Measurements from ENCODE around the gene GNG10.

Gene GNG10

DNA sequence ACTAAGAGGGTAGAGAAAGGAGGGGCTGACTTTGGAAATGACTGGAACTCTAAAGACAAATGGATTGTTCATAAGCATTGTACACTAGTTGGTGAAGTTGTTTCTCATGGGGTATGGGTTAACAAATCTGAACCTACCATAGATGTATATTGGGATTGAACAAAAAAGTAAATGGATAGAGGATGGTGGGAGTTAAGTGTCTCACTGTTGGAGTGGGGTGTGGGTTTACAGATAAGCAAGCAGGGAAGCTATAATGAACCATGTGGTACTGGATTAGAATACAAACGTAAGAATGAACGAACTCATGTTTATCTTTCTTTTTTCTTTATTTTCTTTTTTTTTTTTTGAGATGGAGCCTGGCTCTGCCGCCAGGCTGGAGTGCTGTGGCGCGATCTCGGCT, 17.8 kb downstream of the GNG10 start:
- peaks cover 4 to 10% of the 10 kb centered on the region in 2 experiments for H3K36me3 ChIP-seq (ENCODE audit: control insufficient read depth in 1 of 2, insufficient read depth in 2 of 2, low read length in 2 of 2)
- H4K8ac ChIP-seq (ENCODE audit: low read depth, low read length) = no peak overlapping the region
- H4K12ac ChIP-seq (ENCODE audit: low read depth, low read length) = no peak overlapping the region
- no peak overlapping the region for H3K14ac ChIP-seq (ENCODE audit: low read length)
- no peak overlapping the region for H3K23ac ChIP-seq (ENCODE audit: low read length)
- H3K27me3 ChIP-seq (ENCODE audit: insufficient read depth, low read length) = no peaks in the 10 kb centered on the region
- no peak for DNase-seq
- WGBS (ENCODE audit: extremely low coverage, insufficient coverage, insufficient read length) = no CpG with 5 or more reads among the region's 6 CpGs
- H2BK12ac ChIP-seq (ENCODE audit: low read length) = no peak overlapping the region
- no peak overlapping the region for H3K9ac ChIP-seq (ENCODE audit: low read length)
- H3K79me1 ChIP-seq (ENCODE audit: low read length) = no peaks in the 10 kb centered on the region
- no peak overlapping the region for H2AFZ ChIP-seq (ENCODE audit: insufficient read depth, low read length, poor library complexity)
- no peak overlapping the region for H3K18ac ChIP-seq (ENCODE audit: low read length)
- H3K4me1 ChIP-seq (ENCODE audit: control insufficient read depth in 1 of 2, insufficient read depth in 2 of 2, low read length in 2 of 2) = no peaks in the 10 kb centered on the region
- no peaks in the 10 kb centered on the region for H3K79me2 ChIP-seq (ENCODE audit: control insufficient read depth, insufficient read depth, low read length, poor library complexity)
- no peak overlapping the region for H4K91ac ChIP-seq (ENCODE audit: low read depth, low read length)
- no peak overlapping the region for H2AK5ac ChIP-seq (ENCODE audit: low read length)
- H3K4ac ChIP-seq (ENCODE audit: low read depth, low read length) = no peak overlapping the region
- no peak overlapping the region for H3K4me3 ChIP-seq (ENCODE audit: low read depth, low read length)
- no peak overlapping the region for H3K4me2 ChIP-seq (ENCODE audit: low read length)
- H3K27ac ChIP-seq (ENCODE audit: low read depth, low read length) = no peak overlapping the region
- no peaks in the 10 kb centered on the region for H3K9me3 ChIP-seq (ENCODE audit: insufficient read depth, low read depth, low read length)
- H2BK120ac ChIP-seq (ENCODE audit: insufficient read depth, low read length, poor library complexity) = no peak overlapping the region
- no peak overlapping the region for H2BK5ac ChIP-seq (ENCODE audit: low read depth, low read length, poor library complexity)

DNA sequence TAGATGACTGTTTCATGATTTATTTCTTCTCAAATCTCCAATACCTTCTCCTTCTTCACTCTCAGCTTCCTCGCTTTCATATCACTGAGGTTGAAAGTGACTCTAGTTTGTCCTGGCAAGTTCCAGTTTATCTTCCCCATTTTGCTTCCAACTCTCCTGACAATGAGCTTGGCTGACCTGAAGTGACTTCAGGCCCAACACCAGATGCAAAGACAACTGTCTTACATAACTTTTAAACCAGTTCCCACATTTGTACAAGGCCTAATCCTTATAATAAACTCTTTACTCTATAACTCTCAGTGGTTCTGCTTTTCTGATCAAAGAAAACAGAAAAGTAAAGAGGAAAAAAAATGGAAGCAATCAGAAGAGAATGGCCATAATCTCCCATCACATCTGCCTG, 22.0 kb downstream of the GNG10 start:
- no peaks in the 10 kb centered on the region for H3K9me3 ChIP-seq (ENCODE audit: insufficient read depth, low read depth, low read length)
- H4K8ac ChIP-seq (ENCODE audit: low read depth, low read length) = no peak overlapping the region
- no peaks in the 10 kb centered on the region for H3K27me3 ChIP-seq (ENCODE audit: insufficient read depth, low read length)
- no peak overlapping the region for H3K14ac ChIP-seq (ENCODE audit: low read length)
- H3K4me2 ChIP-seq (ENCODE audit: low read length) = no peak overlapping the region
- H4K91ac ChIP-seq (ENCODE audit: low read depth, low read length) = no peak overlapping the region
- no peak overlapping the region for H2AFZ ChIP-seq (ENCODE audit: insufficient read depth, low read length, poor library complexity)
- WGBS (ENCODE audit: extremely low coverage, insufficient coverage, insufficient read length) = no CpG with 5 or more reads among the region's 1 CpG
- no peak overlapping the region for H2BK120ac ChIP-seq (ENCODE audit: insufficient read depth, low read length, poor library complexity)
- H3K9ac ChIP-seq (ENCODE audit: low read length) = no peak overlapping the region
- H3K4me1 ChIP-seq (ENCODE audit: control insufficient read depth in 1 of 2, insufficient read depth in 2 of 2, low read length in 2 of 2) = no peaks in the 10 kb centered on the region
- H3K79me2 ChIP-seq (ENCODE audit: control insufficient read depth, insufficient read depth, low read length, poor library complexity) = no peaks in the 10 kb centered on the region
- DNase-seq = no peak
- peaks cover 2 to 7% of the 10 kb centered on the region in 2 experiments for H3K36me3 ChIP-seq (ENCODE audit: control insufficient read depth in 1 of 2, insufficient read depth in 2 of 2, low read length in 2 of 2)
- H3K27ac ChIP-seq (ENCODE audit: low read depth, low read length) = no peak overlapping the region
- no peak overlapping the region for H3K23ac ChIP-seq (ENCODE audit: low read length)
- H2BK12ac ChIP-seq (ENCODE audit: low read length) = no peak overlapping the region
- H2BK5ac ChIP-seq (ENCODE audit: low read depth, low read length, poor library complexity) = no peak overlapping the region
- no peaks in the 10 kb centered on the region for H3K79me1 ChIP-seq (ENCODE audit: low read length)
- no peak overlapping the region for H4K12ac ChIP-seq (ENCODE audit: low read depth, low read length)
- no peak overlapping the region for H2AK5ac ChIP-seq (ENCODE audit: low read length)
- H3K4ac ChIP-seq (ENCODE audit: low read depth, low read length) = no peak overlapping the region
- no peak overlapping the region for H3K18ac ChIP-seq (ENCODE audit: low read length)
- no peak overlapping the region for H3K4me3 ChIP-seq (ENCODE audit: low read depth, low read length)

DNA sequence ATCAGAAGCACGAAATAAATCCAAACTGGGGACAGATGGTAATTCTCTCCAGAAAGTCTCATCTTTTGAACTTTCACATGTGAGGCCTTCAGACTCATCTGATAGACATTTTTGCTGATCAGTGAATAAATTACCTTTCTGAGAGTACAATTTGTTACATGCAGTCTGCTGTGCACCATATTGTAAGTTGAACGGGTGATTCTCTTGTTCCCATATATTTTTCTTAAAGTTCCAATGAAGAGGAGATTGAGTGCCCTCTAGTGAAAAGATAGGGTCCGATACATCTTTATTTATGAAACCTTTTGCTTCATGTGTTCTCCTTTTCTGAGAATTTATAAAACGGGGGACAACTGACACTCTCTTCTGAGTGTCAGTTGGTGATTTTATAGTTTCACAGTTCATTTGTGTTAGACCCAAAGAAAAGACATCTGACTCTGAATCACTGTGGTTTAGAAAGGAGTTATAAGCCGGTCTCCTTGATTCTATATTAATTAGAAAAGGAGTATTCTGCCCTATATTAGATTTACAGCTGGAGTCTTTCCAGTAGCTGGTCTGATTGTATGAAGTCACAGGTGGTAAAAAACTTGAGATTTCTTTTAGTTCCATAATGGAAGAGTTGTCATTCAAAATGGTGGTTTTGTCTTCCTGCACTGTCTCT, 30.4 kb downstream of the GNG10 start:
- H3K4me3 ChIP-seq (ENCODE audit: low read depth, low read length) = no peak overlapping the region
- no peak overlapping the region for H2BK12ac ChIP-seq (ENCODE audit: low read length)
- no peak overlapping the region for H3K18ac ChIP-seq (ENCODE audit: low read length)
- no peak overlapping the region for H2BK5ac ChIP-seq (ENCODE audit: low read depth, low read length, poor library complexity)
- no peaks in the 10 kb centered on the region for H3K4me1 ChIP-seq (ENCODE audit: control insufficient read depth in 1 of 2, insufficient read depth in 2 of 2, low read length in 2 of 2)
- no peak overlapping the region for H2BK120ac ChIP-seq (ENCODE audit: insufficient read depth, low read length, poor library complexity)
- H3K27ac ChIP-seq (ENCODE audit: low read depth, low read length) = no peak overlapping the region
- H3K79me2 ChIP-seq (ENCODE audit: control insufficient read depth, insufficient read depth, low read length, poor library complexity) = no peaks in the 10 kb centered on the region
- H4K12ac ChIP-seq (ENCODE audit: low read depth, low read length) = no peak overlapping the region
- H2AFZ ChIP-seq (ENCODE audit: insufficient read depth, low read length, poor library complexity) = no peak overlapping the region
- no peak overlapping the region for H3K9ac ChIP-seq (ENCODE audit: low read length)
- H3K9me3 ChIP-seq (ENCODE audit: insufficient read depth, low read depth, low read length) = no peaks in the 10 kb centered on the region
- H3K27me3 ChIP-seq (ENCODE audit: insufficient read depth, low read length) = no peaks in the 10 kb centered on the region
- peak in 1 of 2 donors; percentile 50 for DNase-seq
- H3K23ac ChIP-seq (ENCODE audit: low read length) = no peak overlapping the region
- H4K8ac ChIP-seq (ENCODE audit: low read depth, low read length) = no peak overlapping the region
- no peak overlapping the region for H3K4ac ChIP-seq (ENCODE audit: low read depth, low read length)
- no peaks in the 10 kb centered on the region for H3K79me1 ChIP-seq (ENCODE audit: low read length)
- no peak overlapping the region for H3K4me2 ChIP-seq (ENCODE audit: low read length)
- WGBS (ENCODE audit: extremely low coverage, insufficient coverage, insufficient read length) = no CpG with 5 or more reads among the region's 5 CpGs
- no peaks in the 10 kb centered on the region for H3K36me3 ChIP-seq (ENCODE audit: control insufficient read depth in 1 of 2, insufficient read depth in 2 of 2, low read length in 2 of 2)
- no peak overlapping the region for H2AK5ac ChIP-seq (ENCODE audit: low read length)
- no peak overlapping the region for H4K91ac ChIP-seq (ENCODE audit: low read depth, low read length)
- H3K14ac ChIP-seq (ENCODE audit: low read length) = no peak overlapping the region

DNA sequence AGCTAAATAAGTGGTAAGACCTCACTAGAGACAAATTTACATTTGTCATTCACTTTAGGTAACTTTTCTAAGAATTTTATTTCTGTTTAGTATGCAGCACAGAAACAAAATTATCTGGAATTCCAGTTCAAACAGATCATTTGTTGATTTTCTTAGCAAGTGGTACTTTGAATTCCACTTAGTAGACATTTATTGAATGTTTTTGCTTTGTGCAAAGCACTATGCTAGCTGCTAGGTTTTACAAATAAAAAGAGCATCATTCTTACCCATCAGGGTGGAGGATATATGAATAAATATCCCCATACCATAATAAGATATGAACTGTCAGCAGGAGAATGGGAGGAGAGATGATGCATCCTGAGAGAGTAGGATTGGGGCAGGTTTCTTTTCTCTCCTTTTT, 35.4 kb downstream of the GNG10 start:
- no peaks in the 10 kb centered on the region for H3K9me3 ChIP-seq (ENCODE audit: insufficient read depth, low read depth, low read length)
- no peak overlapping the region for H3K4me3 ChIP-seq (ENCODE audit: low read depth, low read length)
- no peak overlapping the region for H2BK120ac ChIP-seq (ENCODE audit: insufficient read depth, low read length, poor library complexity)
- H2BK12ac ChIP-seq (ENCODE audit: low read length) = no peak overlapping the region
- H2BK5ac ChIP-seq (ENCODE audit: low read depth, low read length, poor library complexity) = no peak overlapping the region
- H2AFZ ChIP-seq (ENCODE audit: insufficient read depth, low read length, poor library complexity) = no peak overlapping the region
- no peak overlapping the region for H3K4ac ChIP-seq (ENCODE audit: low read depth, low read length)
- no peaks in the 10 kb centered on the region for H3K4me1 ChIP-seq (ENCODE audit: control insufficient read depth in 1 of 2, insufficient read depth in 2 of 2, low read length in 2 of 2)
- no peak overlapping the region for H4K91ac ChIP-seq (ENCODE audit: low read depth, low read length)
- H3K23ac ChIP-seq (ENCODE audit: low read length) = no peak overlapping the region
- H4K12ac ChIP-seq (ENCODE audit: low read depth, low read length) = no peak overlapping the region
- no peak for DNase-seq
- H3K27ac ChIP-seq (ENCODE audit: low read depth, low read length) = no peak overlapping the region
- H2AK5ac ChIP-seq (ENCODE audit: low read length) = no peak overlapping the region
- H3K79me2 ChIP-seq (ENCODE audit: control insufficient read depth, insufficient read depth, low read length, poor library complexity) = no peaks in the 10 kb centered on the region
- no peak overlapping the region for H3K4me2 ChIP-seq (ENCODE audit: low read length)
- H3K14ac ChIP-seq (ENCODE audit: low read length) = no peak overlapping the region
- no peak overlapping the region for H4K8ac ChIP-seq (ENCODE audit: low read depth, low read length)
- H3K9ac ChIP-seq (ENCODE audit: low read length) = no peak overlapping the region
- H3K79me1 ChIP-seq (ENCODE audit: low read length) = no peaks in the 10 kb centered on the region
- no peaks in the 10 kb centered on the region for H3K27me3 ChIP-seq (ENCODE audit: insufficient read depth, low read length)
- H3K36me3 ChIP-seq (ENCODE audit: control insufficient read depth in 1 of 2, insufficient read depth in 2 of 2, low read length in 2 of 2) = no peaks in the 10 kb centered on the region
- H3K18ac ChIP-seq (ENCODE audit: low read length) = no peak overlapping the region

Measured in trophoblast cell (in vitro differentiated cells and primary cell).